Naive thymus-derived CD4-positive, alpha-beta T cell (primary cell): ENCODE measurements around the gene TMEM9. TPM values are rescaled to one million over a fixed set of nuclear protein-coding genes. Genes with fewer than 3 reads are reported as not detected.

ENCODE experiments used
- ATAC-seq: fragments of 150-1000 bp; cut with Tn5 transposase; 2 replicates; pipeline ENCODE4 v1.10.0; 2021; ENCODE audit warnings: mild to moderate bottlenecking, moderate library complexity
- CTCF ChIA-PET: fragments of 350-600 bp; sonication (Branson Sonifier 250); formaldehyde crosslinking; loops from one replicate; lab custom pipeline; 2021; ENCODE audit warnings: antibody characterized with exemption; lab: Charles Lee
- POLR2A ChIA-PET: fragments of 350-600 bp; sonication (Branson Sonifier 250); formaldehyde crosslinking; loops from one replicate; lab custom pipeline; 2021; ENCODE audit warnings: antibody characterized with exemption, inconsistent platforms; lab: Charles Lee
- DNase-seq, 9 donors: peaks; one replicate each; pipeline versions ENCODE4 v3.0.0 to v3.0.0-alpha.2; 2020 to 2022; ENCODE audit warnings: mixed read lengths in 1 of 9
- H3K27ac ChIP-seq: one replicate; pipeline ENCODE4 v1.7.0; 2013; ENCODE audit warnings: mild to moderate bottlenecking, low read depth, low read length, moderate library complexity
- H3K27me3 ChIP-seq, 2 donors: one replicate each; pipeline ENCODE4 v1.7.0; 2013; ENCODE audit warnings: low read length in 2 of 2, mild to moderate bottlenecking in 2 of 2, moderate library complexity in 2 of 2; ENCODE audit not compliant: control insufficient read depth in 2 of 2, insufficient read depth in 2 of 2
- H3K36me3 ChIP-seq, 3 experiments: 1 replicate in 2 of 3; 2 replicates in 1 of 3; pipeline ENCODE4 v1.7.0; 2013; ENCODE audit warnings: low read length in 3 of 3, mild to moderate bottlenecking in 3 of 3, moderate library complexity in 1 of 3; ENCODE audit not compliant: insufficient read depth in 3 of 3, control insufficient read depth in 2 of 3
- H3K4me1 ChIP-seq, 2 donors: one replicate each; pipeline ENCODE4 v1.7.0; 2013; ENCODE audit warnings: low read length in 2 of 2, mild to moderate bottlenecking in 2 of 2, moderate library complexity in 1 of 2; ENCODE audit not compliant: control insufficient read depth in 2 of 2, insufficient read depth in 2 of 2
- H3K4me3 ChIP-seq: 2 replicates; pipeline ENCODE4 v1.7.0; 2013; ENCODE audit warnings: mild to moderate bottlenecking, low read length
- H3K9me3 ChIP-seq, 3 experiments: 1 replicate in 2 of 3; 2 replicates in 1 of 3; pipeline ENCODE4 v1.7.0; 2013; ENCODE audit warnings: low read length in 3 of 3; ENCODE audit not compliant: control insufficient read depth in 2 of 3
- H3K27ac Mint-ChIP-seq, 9 donors: one replicate each; pipeline ENCODE4 v1.8.0; 2020 to 2022; ENCODE audit warnings: mixed read lengths in 9 of 9, mild to moderate bottlenecking in 8 of 9, moderate library complexity in 5 of 9, inconsistent platforms in 2 of 9
- H3K27me3 Mint-ChIP-seq, 5 donors: one replicate each; pipeline ENCODE4 v1.8.0; 2021 to 2022; ENCODE audit warnings: mixed read lengths in 5 of 5, mild to moderate bottlenecking in 1 of 5
- H3K36me3 Mint-ChIP-seq, 5 donors: one replicate each; pipeline ENCODE4 v1.8.0; 2020 to 2022; ENCODE audit warnings: mixed read lengths in 5 of 5, mild to moderate bottlenecking in 3 of 5, inconsistent platforms in 1 of 5
- H3K4me1 Mint-ChIP-seq, 7 donors: one replicate each; pipeline ENCODE4 v1.8.0; 2020 to 2022; ENCODE audit warnings: mixed read lengths in 7 of 7, mild to moderate bottlenecking in 3 of 7, inconsistent platforms in 1 of 7
- H3K4me3 Mint-ChIP-seq, 10 donors: one replicate each; pipeline ENCODE4 v1.8.0; 2020 to 2022; ENCODE audit warnings: mild to moderate bottlenecking in 10 of 10, mixed read lengths in 10 of 10, moderate library complexity in 6 of 10, inconsistent platforms in 2 of 10
- H3K9me3 Mint-ChIP-seq, 11 donors: one replicate each; pipeline ENCODE4 v1.8.0; 2020 to 2022; ENCODE audit warnings: mixed read lengths in 11 of 11, mild to moderate bottlenecking in 4 of 11, inconsistent platforms in 1 of 11, moderate library complexity in 1 of 11
- intact Hi-C, 2 donors: fragments of 100-400 bp; cut with micrococcal nuclease; formaldehyde crosslinking; loops; one replicate each; pipeline ENCODE4 v1.15.1; 2023
- polyA plus RNA-seq, 2 donors: library from polyadenylated mRNA; unstranded; fragments of 300-500 nt; fragmentation: Illumina TruSeq; gene quantifications; one replicate each; pipeline ENCODE4 v1.2.3, GENCODE V29; 2021
- total RNA-seq, 6 experiments: library from RNA in 5 of 6; stranded (reverse) in 5 of 6; gene quantifications; 1 replicate in 5 of 6; 2 replicates in 1 of 6; pipeline ENCODE4 v1.2.3 and lab custom pipeline; 2021 to 2026

Gene TMEM9
- total and polyA plus RNA-seq, 7 experiments from 2014 or later: 15.3 to 56.4 (median 22.7) TPM

DNA sequence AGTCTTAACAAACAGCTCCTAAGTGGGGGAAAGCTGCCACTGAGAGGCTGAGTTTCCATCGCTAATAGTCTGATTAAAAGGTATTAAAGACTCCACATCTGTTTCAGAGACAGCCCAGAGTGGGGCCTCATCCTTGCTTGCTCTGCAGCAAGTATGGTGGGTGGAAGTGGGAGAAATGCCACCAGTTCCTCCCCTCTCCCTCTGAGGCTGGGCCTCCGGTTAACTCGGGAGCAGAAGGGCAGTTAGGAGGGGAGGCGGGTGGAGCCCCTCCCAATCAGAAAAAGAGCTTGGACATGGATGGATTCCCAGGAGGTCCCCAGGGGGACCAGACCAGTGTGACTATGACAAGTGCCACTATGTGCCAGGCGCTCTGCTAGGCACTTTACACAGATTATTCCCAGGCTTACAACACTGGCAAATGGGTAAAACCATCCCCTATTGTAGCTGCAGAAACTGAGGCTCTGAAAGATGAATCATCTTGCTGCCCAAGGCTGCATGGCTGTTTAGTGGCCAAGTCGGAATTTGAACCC lies 15.9 kb downstream of the TMEM9 start:
- Histone ChIP-seq H3K4me3 (no peak overlapping the region), H3K9me3 (no peaks in the 10 kb centered on the region), H3K27me3 (no peaks in the 10 kb centered on the region), H3K4me1 (no peaks in the 10 kb centered on the region), H3K27ac (no peak overlapping the region), H3K36me3 (peaks cover 0 to 81% (median 8%) of the 10 kb centered on the region in 3 experiments)
- Mint-ChIP-seq H3K27me3 (no peaks in the 10 kb centered on the region), H3K4me3 (no peak overlapping the region), H3K36me3 (peaks cover 1 to 53% (median 19%) of the 10 kb centered on the region in 5 donors), H3K4me1 (no peaks in the 10 kb centered on the region), H3K27ac (no peak overlapping the region), H3K9me3 (no peaks in the 10 kb centered on the region)
- DNase-seq (no peak), ATAC-seq (no peak)
- ChIA-PET CTCF (interaction anchor here (0.5 kb wide), 1 partner anchor 37 kb away, joined by 3 read pairs; no protein-coding TSS in a partner anchor), POLR2A (interaction anchor here (0.9 kb wide), 1 partner anchor 23 kb away, joined by 3 read pairs; no protein-coding TSS in a partner anchor)
- intact Hi-C loops: no loop called here

DNA sequence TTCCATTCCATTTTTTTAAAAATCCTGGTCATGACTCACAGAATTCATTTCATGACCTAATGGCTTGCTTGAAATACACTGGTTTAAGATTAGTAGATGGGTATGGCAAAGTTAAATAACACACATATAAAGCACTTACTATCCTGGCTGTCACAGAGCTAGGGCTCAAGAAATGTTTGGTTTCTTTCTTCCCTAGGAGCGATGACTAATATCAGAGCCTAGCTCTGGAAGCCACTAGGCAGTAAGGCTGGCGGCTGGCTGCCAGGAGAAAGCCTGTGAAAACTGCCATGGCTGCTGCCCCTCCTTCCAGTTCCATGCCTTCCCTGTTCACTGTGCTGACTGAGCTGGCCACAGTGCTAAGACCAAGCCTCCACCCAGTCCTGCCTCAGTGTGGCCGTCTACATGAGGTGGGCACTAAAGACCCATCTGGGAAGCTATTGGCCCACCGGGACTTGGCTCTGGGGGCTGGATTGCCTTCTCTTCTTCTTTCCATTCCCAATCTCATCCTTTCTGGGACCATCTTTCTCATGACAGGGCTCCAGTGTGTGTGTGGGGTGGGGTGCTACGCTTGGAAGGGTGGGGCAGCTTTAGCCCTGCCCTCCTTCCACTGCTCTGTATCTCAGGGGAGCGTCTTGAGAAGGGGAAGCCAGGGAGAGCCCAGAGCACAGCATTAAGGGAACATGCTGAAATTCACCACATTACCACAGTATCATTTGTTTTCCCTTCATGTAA lies 16.5 kb downstream of the TMEM9 start:
- Mint-ChIP-seq H3K9me3 (peaks cover 0 to 2% (median 0%) of the 10 kb centered on the region in 11 donors), H3K27me3 (no peaks in the 10 kb centered on the region), H3K4me1 (no peaks in the 10 kb centered on the region), H3K27ac (no peak overlapping the region), H3K4me3 (no peak overlapping the region), H3K36me3 (peaks cover 1 to 50% (median 23%) of the 10 kb centered on the region in 5 donors)
- no peak for ATAC-seq
- Histone ChIP-seq H3K36me3 (peaks cover 0 to 76% (median 8%) of the 10 kb centered on the region in 3 experiments), H3K4me3 (no peak overlapping the region), H3K27me3 (no peaks in the 10 kb centered on the region), H3K27ac (no peak overlapping the region), H3K9me3 (no peaks in the 10 kb centered on the region), H3K4me1 (no peaks in the 10 kb centered on the region)
- CTCF ChIA-PET: interaction anchor here (0.5 to 1.1 kb wide), 3 partner anchors 9 to 37 kb away, joined by 3 to 4 read pairs (median 3); no protein-coding TSS in a partner anchor
- POLR2A ChIA-PET: interaction anchor here (0.9 kb wide), 1 partner anchor 22 kb away, joined by 3 read pairs; no protein-coding TSS in a partner anchor
- no peak for DNase-seq
- intact Hi-C loops: no loop called here

DNA sequence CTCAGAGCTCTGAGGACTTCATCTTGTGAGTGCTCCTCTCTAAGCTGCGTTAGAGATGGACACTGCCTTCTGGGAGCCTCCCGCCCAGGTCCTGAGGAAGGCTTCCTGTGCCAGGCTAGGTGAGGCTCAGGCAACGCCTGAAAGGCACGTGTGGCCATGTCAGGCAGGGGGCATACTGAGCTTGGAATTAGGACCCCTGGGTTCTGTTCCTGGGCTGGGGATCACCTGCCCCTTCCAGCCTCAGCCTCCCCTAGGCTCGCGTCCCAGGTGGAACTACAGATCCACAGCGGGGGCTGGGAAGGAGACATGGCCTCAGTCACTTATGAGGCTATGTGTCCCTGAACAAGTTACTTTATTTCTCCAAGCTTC lies 17.3 kb downstream of the TMEM9 start:
- ATAC-seq: no peak
- Histone ChIP-seq H3K36me3 (peaks cover 0 to 69% (median 8%) of the 10 kb centered on the region in 3 experiments), H3K4me3 (no peak overlapping the region), H3K27ac (no peak overlapping the region), H3K9me3 (no peaks in the 10 kb centered on the region), H3K4me1 (no peaks in the 10 kb centered on the region), H3K27me3 (no peaks in the 10 kb centered on the region)
- Mint-ChIP-seq H3K4me1 (no peaks in the 10 kb centered on the region), H3K36me3 (peaks cover 1 to 45% (median 19%) of the 10 kb centered on the region in 5 donors), H3K27ac (no peak overlapping the region), H3K4me3 (no peak overlapping the region), H3K27me3 (no peaks in the 10 kb centered on the region), H3K9me3 (peaks cover 0 to 2% (median 0%) of the 10 kb centered on the region in 11 donors)
- POLR2A ChIA-PET: interaction anchor here (0.6 kb wide), 1 partner anchor 346 kb away, joined by 3 read pairs; no protein-coding TSS in a partner anchor
- CTCF ChIA-PET: interaction anchor here (0.6 to 1.1 kb wide), 2 partner anchors 9 to 73 kb away, joined by 3 read pairs; no protein-coding TSS in a partner anchor
- intact Hi-C loops: no loop called here
- DNase-seq: no peak

DNA sequence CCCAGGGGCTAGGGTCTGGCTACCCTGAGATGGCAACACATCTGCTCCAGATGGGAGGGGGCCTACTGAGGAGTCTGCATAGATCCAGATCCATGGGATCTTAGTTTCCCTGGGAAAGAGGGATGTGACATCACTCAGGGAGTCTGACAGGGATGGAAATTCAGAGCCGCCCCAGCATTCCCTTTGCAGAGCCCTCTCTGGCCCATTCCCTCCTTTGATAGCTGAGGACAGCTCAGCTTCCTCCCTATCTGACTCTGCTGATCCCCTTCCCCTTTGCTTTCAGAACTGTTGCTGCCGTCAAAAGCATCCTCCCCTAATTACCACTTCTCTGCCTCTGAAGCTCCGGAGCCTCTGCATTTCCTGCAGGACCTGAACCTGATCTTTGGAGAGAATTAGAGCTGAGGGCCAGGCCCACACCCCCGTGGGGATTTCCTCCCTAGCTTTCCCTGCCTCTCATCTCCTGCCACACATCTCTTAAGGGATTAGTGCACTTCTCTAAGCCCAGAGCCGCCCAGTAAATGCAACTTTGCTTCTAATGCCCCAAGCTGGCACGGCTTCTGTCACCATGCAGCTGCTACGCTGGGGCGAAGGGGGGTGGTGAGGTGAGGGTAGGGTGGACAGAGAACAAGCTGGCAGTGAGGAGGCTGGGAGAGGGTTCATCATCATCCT lies 17.8 kb downstream of the TMEM9 start:
- peaks cover 1 to 44% (median 22%) of the 10 kb centered on the region in 5 donors for H3K36me3 Mint-ChIP-seq
- Histone ChIP-seq H3K9me3 (no peaks in the 10 kb centered on the region), H3K4me3 (no peak overlapping the region), H3K4me1 (no peaks in the 10 kb centered on the region), H3K27me3 (no peaks in the 10 kb centered on the region), H3K27ac (no peak overlapping the region), H3K36me3 (peaks cover 0 to 64% (median 8%) of the 10 kb centered on the region in 3 experiments)
- CTCF ChIA-PET: interaction anchor here (0.6 to 1.1 kb wide), 2 partner anchors 10 to 72 kb away, joined by 3 read pairs; no protein-coding TSS in a partner anchor
- no peaks in the 10 kb centered on the region for H3K4me1 Mint-ChIP-seq
- POLR2A ChIA-PET: interaction anchor here (0.6 kb wide), 1 partner anchor 346 kb away, joined by 3 read pairs; no protein-coding TSS in a partner anchor
- no peak for DNase-seq
- ATAC-seq: no peak
- no peak overlapping the region for H3K27ac Mint-ChIP-seq
- intact Hi-C loops: no loop called here
- H3K4me3 Mint-ChIP-seq: no peak overlapping the region
- H3K9me3 Mint-ChIP-seq: peaks cover 0 to 2% (median 0%) of the 10 kb centered on the region in 11 donors
- H3K27me3 Mint-ChIP-seq: no peaks in the 10 kb centered on the region

DNA sequence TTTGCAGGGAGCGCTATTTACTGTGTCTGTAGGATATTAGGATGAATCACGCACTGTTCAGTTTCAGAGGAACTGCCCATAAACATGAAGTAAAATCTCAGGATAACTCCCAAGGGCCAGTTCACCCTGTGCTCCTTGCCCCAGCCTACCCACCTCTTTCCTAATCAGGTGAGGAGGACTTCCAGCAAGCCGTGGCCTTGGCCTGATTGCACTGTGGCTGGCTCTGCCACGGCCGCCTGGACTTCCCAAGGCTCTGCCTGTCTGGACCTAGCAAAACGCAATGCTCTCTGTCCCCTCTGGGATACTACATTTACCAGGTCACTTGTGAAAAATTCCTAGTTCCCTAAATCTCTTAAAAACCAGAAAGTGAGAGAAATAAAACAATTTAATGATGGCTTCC lies 19.9 kb downstream of the TMEM9 start:
- CTCF ChIA-PET: interaction anchor here (0.7 kb wide), 1 partner anchor 33 kb away, joined by 3 read pairs; no protein-coding TSS in a partner anchor

GRCh38 chr1:201131398-201131797 lies 22.9 kb downstream of the TMEM9 start:
- ChIA-PET CTCF (no interaction called here), POLR2A (no interaction called here)
- H3K27me3 Mint-ChIP-seq: no peaks in the 10 kb centered on the region
- H3K27ac ChIP-seq: no peak overlapping the region
- no peaks in the 10 kb centered on the region for H3K4me1 ChIP-seq
- H3K9me3 ChIP-seq: no peaks in the 10 kb centered on the region
- H3K36me3 ChIP-seq: peaks cover 0 to 20% (median 0%) of the 10 kb centered on the region in 3 experiments
- H3K4me3 Mint-ChIP-seq: no peak overlapping the region
- peak overlapping the region in 2 of 9 donors; percentile 30 to 39 for H3K27ac Mint-ChIP-seq
- no peak for ATAC-seq
- H3K27me3 ChIP-seq: no peaks in the 10 kb centered on the region
- peaks cover 0 to 29% (median 22%) of the 10 kb centered on the region in 5 donors for H3K36me3 Mint-ChIP-seq
- DNase-seq: no peak
- no peaks in the 10 kb centered on the region for H3K4me1 Mint-ChIP-seq
- peaks cover 0 to 2% (median 0%) of the 10 kb centered on the region in 11 donors for H3K9me3 Mint-ChIP-seq
- no peak overlapping the region for H3K4me3 ChIP-seq
- intact Hi-C loops: no loop called here

More for the DNA sequence above, 19.9 kb downstream of the TMEM9 start:
- POLR2A ChIA-PET: no interaction called here
- Mint-ChIP-seq H3K27ac (no peak overlapping the region), H3K27me3 (no peaks in the 10 kb centered on the region), H3K4me3 (no peak overlapping the region), H3K9me3 (peaks cover 0 to 2% (median 0%) of the 10 kb centered on the region in 11 donors), H3K36me3 (peaks cover 1 to 33% (median 22%) of the 10 kb centered on the region in 5 donors), H3K4me1 (no peaks in the 10 kb centered on the region)
- Histone ChIP-seq H3K27me3 (no peaks in the 10 kb centered on the region), H3K27ac (no peak overlapping the region), H3K9me3 (no peaks in the 10 kb centered on the region), H3K4me1 (no peaks in the 10 kb centered on the region), H3K36me3 (peaks cover 0 to 43% (median 2%) of the 10 kb centered on the region in 3 experiments), H3K4me3 (no peak overlapping the region)
- intact Hi-C loops: no loop called here
- ATAC-seq (no peak), DNase-seq (no peak)
